GM12878 (cell line): ENCODE data around the gene TICRR.

Source experiments
- CTCF ChIP-seq, 3 experiments: IDR thresholded peaks in 2 of 3; conservative IDR thresholded peaks in 1 of 3; 2 replicates each; pipeline ENCODE4 v1.5.1; 2011; ENCODE audit warnings: low read depth in 3 of 3, low read length in 3 of 3, mild to moderate bottlenecking in 3 of 3, control low read depth in 2 of 3, moderate library complexity in 2 of 3, inconsistent platforms in 1 of 3, mixed read lengths in 1 of 3; ENCODE audit not compliant: control insufficient read depth in 2 of 3, insufficient read depth in 1 of 3; ENCODE audit errors: extremely low read depth in 1 of 3
- ELK1 ChIP-seq: IDR thresholded peaks from 2 replicates; pipeline ENCODE4 v1.6.1; 2012; ENCODE audit warnings: low read depth, low read length, improper control_type of control experiment
- MAX ChIP-seq: IDR thresholded peaks from 2 replicates; pipeline ENCODE4 v1.6.1; 2012; ENCODE audit warnings: low read depth, low read length, improper control_type of control experiment
- MEF2B ChIP-seq: fragments of 450-650 bp; IDR thresholded peaks from 2 replicates; pipeline ENCODE4 v1.6.1; 2018; ENCODE audit warnings: mild to moderate bottlenecking, moderate library complexity; ENCODE audit not compliant: partially characterized antibody, poor library complexity, severe bottlenecking
- POLR2AphosphoS2 ChIP-seq: IDR thresholded peaks from 2 replicates; pipeline ENCODE4 v1.6.1; 2011; ENCODE audit warnings: low read depth, mild to moderate bottlenecking, low read length, improper control_type of control experiment, moderate library complexity

- TF ChIP-seq CTCF (IDR thresholded peaks at IDR 0.05 in 2 of 3, conservative IDR thresholded peaks at IDR 0.05 in 1 of 3; ENCODE audit: control insufficient read depth in 2 of 3, extremely low read depth in 1 of 3, insufficient read depth in 1 of 3, low read depth in 3 of 3, low read length in 3 of 3) (no peak), MAX (no peak), POLR2AphosphoS2 (no peak), ELK1 (no peak), MEF2B (no peak)
These were observed 99.3 kb downstream of the TICRR start for GRCh38 chr15:89674526-89674925.
